ENCODE results near the gene DACH1. TPM values are rescaled to one million over a fixed set of nuclear protein-coding genes. Genes with fewer than 3 reads are reported as not detected.

Gene DACH1
- total RNA-seq, 2 experiments from 2014 or later: 0.71 to 0.89 TPM

DNA sequence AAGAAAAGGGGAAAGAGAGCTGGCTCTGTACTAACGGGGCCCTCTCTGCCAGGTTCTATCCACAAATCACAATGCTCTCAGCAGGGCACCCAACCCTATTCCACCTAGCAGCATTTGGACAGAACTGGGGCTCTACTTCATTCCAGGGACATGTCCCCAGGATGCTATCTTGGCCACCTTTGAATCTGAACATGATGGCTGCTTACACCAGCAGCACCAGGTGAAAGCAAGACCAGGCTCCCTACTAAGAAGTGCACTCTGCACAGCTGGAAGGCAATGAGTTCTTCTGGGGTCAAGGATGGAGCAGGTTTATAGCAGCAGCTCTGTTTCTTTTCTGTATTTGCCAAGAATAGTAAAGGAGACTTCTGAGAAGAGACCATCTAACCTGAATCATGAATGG is 222.4 kb downstream of the DACH1 start:
- no peaks in the 10 kb centered on the region for H3K4me1 ChIP-seq (ENCODE audit: insufficient read depth, low read length)
- TF ChIP-seq, protein P1, sequence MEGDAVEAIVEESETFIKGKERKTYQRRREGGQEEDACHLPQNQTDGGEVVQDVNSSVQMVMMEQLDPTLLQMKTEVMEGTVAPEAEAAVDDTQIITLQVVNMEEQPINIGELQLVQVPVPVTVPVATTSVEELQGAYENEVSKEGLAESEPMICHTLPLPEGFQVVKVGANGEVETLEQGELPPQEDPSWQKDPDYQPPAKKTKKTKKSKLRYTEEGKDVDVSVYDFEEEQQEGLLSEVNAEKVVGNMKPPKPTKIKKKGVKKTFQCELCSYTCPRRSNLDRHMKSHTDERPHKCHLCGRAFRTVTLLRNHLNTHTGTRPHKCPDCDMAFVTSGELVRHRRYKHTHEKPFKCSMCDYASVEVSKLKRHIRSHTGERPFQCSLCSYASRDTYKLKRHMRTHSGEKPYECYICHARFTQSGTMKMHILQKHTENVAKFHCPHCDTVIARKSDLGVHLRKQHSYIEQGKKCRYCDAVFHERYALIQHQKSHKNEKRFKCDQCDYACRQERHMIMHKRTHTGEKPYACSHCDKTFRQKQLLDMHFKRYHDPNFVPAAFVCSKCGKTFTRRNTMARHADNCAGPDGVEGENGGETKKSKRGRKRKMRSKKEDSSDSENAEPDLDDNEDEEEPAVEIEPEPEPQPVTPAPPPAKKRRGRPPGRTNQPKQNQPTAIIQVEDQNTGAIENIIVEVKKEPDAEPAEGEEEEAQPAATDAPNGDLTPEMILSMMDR (IDR thresholded peaks at IDR 0.05): no peak
- H3K9me3 ChIP-seq (ENCODE audit: control insufficient read depth in 1 of 2, insufficient read depth in 1 of 2, low read length in 2 of 2): no peaks in the 10 kb centered on the region
- no peak for ATAC-seq (ENCODE audit: poor library complexity)
- H3K27ac Mint-ChIP-seq: no peak overlapping the region
- H3K9me3 Mint-ChIP-seq: no peaks in the 10 kb centered on the region
- no peak overlapping the region for H3K27ac ChIP-seq (ENCODE audit: low read depth in 1 of 2, low read length in 2 of 2)
- ChIA-PET CTCF (no interaction called here), POLR2A (no interaction called here)
- H3K36me3 Mint-ChIP-seq (ENCODE audit: low read depth): no peaks in the 10 kb centered on the region
- no peaks in the 10 kb centered on the region for H3K27me3 ChIP-seq (ENCODE audit: control insufficient read depth in 1 of 2, insufficient read depth in 2 of 2, low read length in 2 of 2)
- intact Hi-C loops (cut with DNase I, micrococcal nuclease): no loop called here
- DNase-seq: no peak
- H3K27me3 Mint-ChIP-seq: no peaks in the 10 kb centered on the region
- H3K4me3 ChIP-seq (ENCODE audit: low read length): no peak overlapping the region
- H3K4me1 Mint-ChIP-seq (ENCODE audit: low read depth): no peaks in the 10 kb centered on the region
- H3K4me3 Mint-ChIP-seq: no peak overlapping the region
- H3K36me3 ChIP-seq (ENCODE audit: insufficient read depth, low read length): no peaks in the 10 kb centered on the region

GRCh38 chr13:71643448-71643860 is 223.6 kb downstream of the DACH1 start:
- no peaks in the 10 kb centered on the region for H3K9me3 ChIP-seq (ENCODE audit: control insufficient read depth in 1 of 2, insufficient read depth in 1 of 2, low read length in 2 of 2)
- TF ChIP-seq, protein P1 (IDR thresholded peaks at IDR 0.05): no peak
- H3K9me3 Mint-ChIP-seq: no peaks in the 10 kb centered on the region
- H3K4me1 ChIP-seq (ENCODE audit: insufficient read depth, low read length): no peaks in the 10 kb centered on the region
- ChIA-PET CTCF (no interaction called here), POLR2A (no interaction called here)
- no peak overlapping the region for H3K27ac Mint-ChIP-seq
- H3K4me3 ChIP-seq (ENCODE audit: low read length): no peak overlapping the region
- H3K27me3 Mint-ChIP-seq: no peaks in the 10 kb centered on the region
- no peaks in the 10 kb centered on the region for H3K36me3 ChIP-seq (ENCODE audit: insufficient read depth, low read length)
- intact Hi-C loops (cut with DNase I, micrococcal nuclease): no loop called here
- no peak overlapping the region for H3K4me3 Mint-ChIP-seq
- no peak for ATAC-seq (ENCODE audit: poor library complexity)
- no peaks in the 10 kb centered on the region for H3K4me1 Mint-ChIP-seq (ENCODE audit: low read depth)
- no peaks in the 10 kb centered on the region for H3K27me3 ChIP-seq (ENCODE audit: control insufficient read depth in 1 of 2, insufficient read depth in 2 of 2, low read length in 2 of 2)
- H3K27ac ChIP-seq (ENCODE audit: low read depth in 1 of 2, low read length in 2 of 2): no peak overlapping the region
- DNase-seq: no peak
- no peaks in the 10 kb centered on the region for H3K36me3 Mint-ChIP-seq (ENCODE audit: low read depth)

DNA sequence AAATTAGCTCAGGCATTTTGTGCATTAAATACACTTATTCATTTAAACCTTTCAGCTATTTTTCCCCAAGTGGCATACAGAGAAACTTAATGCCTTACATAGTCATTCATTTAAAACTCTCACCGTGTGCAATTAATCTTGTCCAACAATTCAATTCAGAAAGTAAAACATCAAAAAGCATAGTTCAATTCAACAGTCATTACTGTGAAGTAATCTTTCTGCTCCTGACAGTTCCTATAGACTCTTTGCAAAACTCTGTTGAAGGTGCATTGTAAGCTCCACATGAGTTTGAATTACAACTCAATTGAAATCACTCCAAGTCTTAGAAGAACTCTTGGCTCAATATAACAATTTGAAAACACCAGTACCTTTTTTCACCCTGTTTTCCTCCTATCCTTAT is 228.3 kb downstream of the DACH1 start:
- intact Hi-C loops (cut with DNase I, micrococcal nuclease): no loop called here
- DNase-seq: no peak
- Mint-ChIP-seq H3K36me3 (ENCODE audit: low read depth) (no peaks in the 10 kb centered on the region), H3K27ac (no peak overlapping the region), H3K9me3 (no peaks in the 10 kb centered on the region), H3K4me3 (no peak overlapping the region), H3K4me1 (ENCODE audit: low read depth) (no peaks in the 10 kb centered on the region), H3K27me3 (no peaks in the 10 kb centered on the region)
- Histone ChIP-seq H3K27me3 (ENCODE audit: control insufficient read depth in 1 of 2, insufficient read depth in 2 of 2, low read length in 2 of 2) (no peaks in the 10 kb centered on the region), H3K4me1 (ENCODE audit: insufficient read depth, low read length) (no peaks in the 10 kb centered on the region), H3K4me3 (ENCODE audit: low read length) (no peak overlapping the region), H3K9me3 (ENCODE audit: control insufficient read depth in 1 of 2, insufficient read depth in 1 of 2, low read length in 2 of 2) (no peaks in the 10 kb centered on the region), H3K36me3 (ENCODE audit: insufficient read depth, low read length) (no peaks in the 10 kb centered on the region), H3K27ac (ENCODE audit: low read depth in 1 of 2, low read length in 2 of 2) (no peak overlapping the region)
- ChIA-PET CTCF (no interaction called here), POLR2A (no interaction called here)
- ATAC-seq (ENCODE audit: poor library complexity): no peak
- TF ChIP-seq, protein P1 (IDR thresholded peaks at IDR 0.05): no peak

Measured in CD4-positive, alpha-beta T cell (primary cell).